ENCODE data around the gene PHACTR3. TPM values are rescaled to one million over a fixed set of nuclear protein-coding genes. Genes with fewer than 3 reads are reported as not detected.

The PHACTR3 gene
- total RNA-seq, 1 experiment from 2014 or later: 0.10 TPM

- Histone ChIP-seq H3K36me3 (ENCODE audit: control insufficient read depth, insufficient read depth, low read length) (no peaks in the 10 kb centered on the region), H3K4me3 (ENCODE audit: low read depth in 2 of 2, low read length in 2 of 2) (no peak overlapping the region), H3K9me3 (ENCODE audit: control insufficient read depth, insufficient read depth, low read depth, low read length) (no peaks in the 10 kb centered on the region), H3K4me1 (ENCODE audit: control insufficient read depth, insufficient read depth, low read length) (no peaks in the 10 kb centered on the region), H3K27ac (ENCODE audit: low read length) (no peak overlapping the region), H3K27me3 (ENCODE audit: control insufficient read depth, insufficient read depth, low read length) (peaks cover 16% of the 10 kb centered on the region)
- TF ChIP-seq CTCF (IDR thresholded peaks at IDR 0.05): no peak
- TF ChIP-seq SIN3A (IDR thresholded peaks at IDR 0.05; ENCODE audit: borderline replicate concordance, insufficient read depth, low read depth, low read length): no peak
- TF ChIP-seq REST (IDR thresholded peaks at IDR 0.05; ENCODE audit: insufficient read depth in 1 of 2, low read depth in 2 of 2, low read length in 1 of 2): no peak
- TF ChIP-seq TCF7L2 (IDR thresholded peaks at IDR 0.05; ENCODE audit: low read depth, low read length): no peak
- no peak for TF ChIP-seq POLR2AphosphoS5 (IDR thresholded peaks at IDR 0.05; ENCODE audit: low read depth, low read length)
- intact Hi-C loops (cut with micrococcal nuclease; ENCODE audit: unreplicated experiment) (no loop called here), in situ Hi-C loops (cut with HindIII; ENCODE audit: low pct_unique_long_range_greater_than_20kb, low sequenced_read_pairs) (no loop called here)
- CTCF ChIA-PET: no interaction called here
- ATAC-seq: no peak
- no TSS peak for BruUV-seq (replicated peaks)
- no peak for DNase-seq (ENCODE audit: low read depth, low spot score)
- POLR2A ChIA-PET: no interaction called here
Measured at GRCh38 chr20:59696476-59696875, 92.1 kb downstream of the PHACTR3 start.

GRCh38 chr20:59697068-59697467 is 92.7 kb downstream of the PHACTR3 start:
- TF ChIP-seq REST (IDR thresholded peaks at IDR 0.05; ENCODE audit: insufficient read depth in 1 of 2, low read depth in 2 of 2, low read length in 1 of 2) (no peak), SIN3A (IDR thresholded peaks at IDR 0.05; ENCODE audit: borderline replicate concordance, insufficient read depth, low read depth, low read length) (no peak), POLR2AphosphoS5 (IDR thresholded peaks at IDR 0.05; ENCODE audit: low read depth, low read length) (no peak), TCF7L2 (IDR thresholded peaks at IDR 0.05; ENCODE audit: low read depth, low read length) (no peak), CTCF (IDR thresholded peaks at IDR 0.05) (no peak)
- Histone ChIP-seq H3K27ac (ENCODE audit: low read length) (no peak overlapping the region), H3K9me3 (ENCODE audit: control insufficient read depth, insufficient read depth, low read depth, low read length) (no peaks in the 10 kb centered on the region), H3K27me3 (ENCODE audit: control insufficient read depth, insufficient read depth, low read length) (peaks cover 14% of the 10 kb centered on the region), H3K4me3 (ENCODE audit: low read depth in 2 of 2, low read length in 2 of 2) (no peak overlapping the region), H3K4me1 (ENCODE audit: control insufficient read depth, insufficient read depth, low read length) (no peaks in the 10 kb centered on the region), H3K36me3 (ENCODE audit: control insufficient read depth, insufficient read depth, low read length) (no peaks in the 10 kb centered on the region)
- in situ Hi-C loops (cut with HindIII; ENCODE audit: low pct_unique_long_range_greater_than_20kb, low sequenced_read_pairs) (no loop called here), intact Hi-C loops (cut with micrococcal nuclease; ENCODE audit: unreplicated experiment) (no loop called here)
- ChIA-PET POLR2A (no interaction called here), CTCF (no interaction called here)
- ATAC-seq (no peak), DNase-seq (ENCODE audit: low read depth, low spot score) (no peak)
- no TSS peak for BruUV-seq (replicated peaks)
